PFSK-1 (cell line): ENCODE data around the gene KLK6.

Experiments used
- FOXP2 ChIP-seq: optimal IDR thresholded peaks from 2 replicates; pipeline ENCODE3; 2011; ENCODE audit warnings: borderline replicate concordance, control low read depth, inconsistent platforms; ENCODE audit not compliant: insufficient read depth; ENCODE audit errors: extremely low read length, extremely low read depth
- POLR2AphosphoS5 ChIP-seq: IDR thresholded peaks from 2 replicates; pipeline ENCODE4 v1.6.1; 2012; ENCODE audit warnings: low read depth, mild to moderate bottlenecking, control low read depth, low read length, moderate library complexity
- SIN3A ChIP-seq: IDR thresholded peaks from 2 replicates; pipeline ENCODE4 v1.6.1; 2012; ENCODE audit warnings: mild to moderate bottlenecking, low read length, moderate library complexity, borderline replicate concordance; ENCODE audit not compliant: insufficient read depth
- TAF1 ChIP-seq: IDR thresholded peaks from 2 replicates; pipeline ENCODE4 v1.6.1; 2012; ENCODE audit warnings: low read length, control low read depth, borderline replicate concordance; ENCODE audit not compliant: insufficient read depth
- TF ChIP-seq, protein P1 (sequence below), 2 experiments: IDR thresholded peaks; 2 replicates each; pipeline versions ENCODE4 v1.6.1 to v1.8.0; 2011 to 2012; ENCODE audit warnings: low read depth in 2 of 2, low read length in 2 of 2, control low read depth in 1 of 2, inconsistent platforms in 1 of 2, mild to moderate bottlenecking in 1 of 2, moderate library complexity in 1 of 2; ENCODE audit not compliant: insufficient read depth in 1 of 2

The KLK6 gene

DNA sequence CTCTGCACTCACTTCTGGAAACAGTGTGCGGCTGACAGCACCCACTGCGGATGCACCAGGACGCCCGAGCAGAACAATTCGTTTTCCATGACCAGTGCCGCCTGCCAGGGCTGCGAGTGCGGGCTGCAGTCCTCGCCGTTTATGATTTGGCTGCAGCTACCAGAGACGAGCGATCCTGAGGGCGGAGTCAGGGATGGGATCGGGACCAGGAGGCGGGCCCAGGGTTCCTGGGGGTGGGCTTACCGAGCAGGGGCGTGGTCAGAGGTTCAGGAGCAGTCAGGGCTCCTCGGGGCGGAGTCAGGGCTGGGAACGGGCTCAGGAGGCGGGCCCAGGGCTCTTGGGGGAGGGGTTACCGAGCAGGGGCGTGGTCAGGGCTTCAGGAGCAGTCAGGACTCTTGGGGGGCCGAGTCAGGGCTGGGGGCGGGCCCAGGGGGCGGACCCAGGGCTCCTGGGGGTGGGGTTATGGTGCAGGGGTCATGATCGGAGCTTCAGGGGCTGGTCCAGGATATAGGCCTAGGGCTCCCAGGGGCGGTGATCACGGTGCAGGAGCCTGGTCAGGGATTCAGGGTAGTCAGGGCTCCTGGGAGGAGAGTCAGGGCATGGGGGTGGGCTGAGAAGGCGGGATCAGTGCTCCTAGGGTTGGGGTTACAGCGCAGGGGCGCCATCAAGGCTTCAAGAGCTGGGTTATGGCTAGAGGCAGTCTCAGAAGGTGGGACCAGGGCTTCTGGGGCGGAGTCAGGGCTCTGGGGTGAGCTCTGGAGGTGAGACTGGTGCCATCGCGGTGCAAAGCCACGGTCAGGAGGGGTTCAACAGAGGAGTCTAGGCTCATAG, 59.9 kb downstream of the KLK6 start:
- TF ChIP-seq POLR2AphosphoS5 (no peak), FOXP2 (no peak), SIN3A (no peak), TAF1 (no peak)
- TF ChIP-seq, protein P1, sequence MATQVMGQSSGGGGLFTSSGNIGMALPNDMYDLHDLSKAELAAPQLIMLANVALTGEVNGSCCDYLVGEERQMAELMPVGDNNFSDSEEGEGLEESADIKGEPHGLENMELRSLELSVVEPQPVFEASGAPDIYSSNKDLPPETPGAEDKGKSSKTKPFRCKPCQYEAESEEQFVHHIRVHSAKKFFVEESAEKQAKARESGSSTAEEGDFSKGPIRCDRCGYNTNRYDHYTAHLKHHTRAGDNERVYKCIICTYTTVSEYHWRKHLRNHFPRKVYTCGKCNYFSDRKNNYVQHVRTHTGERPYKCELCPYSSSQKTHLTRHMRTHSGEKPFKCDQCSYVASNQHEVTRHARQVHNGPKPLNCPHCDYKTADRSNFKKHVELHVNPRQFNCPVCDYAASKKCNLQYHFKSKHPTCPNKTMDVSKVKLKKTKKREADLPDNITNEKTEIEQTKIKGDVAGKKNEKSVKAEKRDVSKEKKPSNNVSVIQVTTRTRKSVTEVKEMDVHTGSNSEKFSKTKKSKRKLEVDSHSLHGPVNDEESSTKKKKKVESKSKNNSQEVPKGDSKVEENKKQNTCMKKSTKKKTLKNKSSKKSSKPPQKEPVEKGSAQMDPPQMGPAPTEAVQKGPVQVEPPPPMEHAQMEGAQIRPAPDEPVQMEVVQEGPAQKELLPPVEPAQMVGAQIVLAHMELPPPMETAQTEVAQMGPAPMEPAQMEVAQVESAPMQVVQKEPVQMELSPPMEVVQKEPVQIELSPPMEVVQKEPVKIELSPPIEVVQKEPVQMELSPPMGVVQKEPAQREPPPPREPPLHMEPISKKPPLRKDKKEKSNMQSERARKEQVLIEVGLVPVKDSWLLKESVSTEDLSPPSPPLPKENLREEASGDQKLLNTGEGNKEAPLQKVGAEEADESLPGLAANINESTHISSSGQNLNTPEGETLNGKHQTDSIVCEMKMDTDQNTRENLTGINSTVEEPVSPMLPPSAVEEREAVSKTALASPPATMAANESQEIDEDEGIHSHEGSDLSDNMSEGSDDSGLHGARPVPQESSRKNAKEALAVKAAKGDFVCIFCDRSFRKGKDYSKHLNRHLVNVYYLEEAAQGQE (IDR thresholded peaks at IDR 0.05; ENCODE audit: insufficient read depth in 1 of 2, low read depth in 2 of 2, low read length in 2 of 2): no peak
